ENCODE data around the gene RDH5. TPM values are rescaled to one million over a fixed set of nuclear protein-coding genes. Genes with fewer than 3 reads are reported as not detected.
"Not testable (repeated sequence)": the region's sequence is repeated elsewhere in the genome, so short reads cannot be mapped to it uniquely, and the experiment has no call there.

RDH5 gene
- total and polyA plus RNA-seq, 8 donors = 1.3 to 12.6 (median 3.4) TPM

DNA sequence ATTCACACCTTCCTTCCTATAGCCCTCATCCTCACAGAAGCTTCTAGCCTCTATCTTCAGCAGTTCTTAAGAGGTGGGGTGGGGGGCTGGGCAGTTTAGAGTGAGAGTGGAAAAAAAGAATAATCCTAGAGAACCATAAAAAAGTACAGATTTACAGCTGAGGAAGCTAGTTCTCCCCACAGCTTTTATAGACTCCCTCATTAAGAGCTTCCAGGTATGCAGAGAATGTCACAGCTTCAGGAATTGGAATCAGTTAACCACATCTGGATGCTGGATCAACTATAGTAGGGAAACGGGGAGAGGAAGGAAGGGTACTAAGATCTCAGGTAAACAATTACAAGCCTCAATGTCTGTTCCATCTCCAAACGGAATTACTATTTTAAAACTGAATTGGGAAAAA is 35.1 kb downstream of the RDH5 start:
- DNase-seq = no peak
- FAIRE-seq = no peak
- H3K9me3 ChIP-seq = no peaks in the 10 kb centered on the region
- 59 to 72% methylated on average over 2 of the region's 2 CpGs for whole genome bisulfite sequencing, 2 donors
- intact Hi-C loops (cut with DNase I) = loop anchor here in 1 of 3 donors (10.0 kb wide), 1 partner anchor 50 kb away; no protein-coding TSS in a partner anchor
- no peak overlapping the region for H3K4me3 ChIP-seq
- TF ChIP-seq CTCF (IDR thresholded peaks at IDR 0.05) = no peak
- no peak for ATAC-seq
- peaks cover 0 to 46% (median 20%) of the 10 kb centered on the region in 3 donors for H3K36me3 ChIP-seq
- H3K27ac ChIP-seq = no peak overlapping the region
- no peaks in the 10 kb centered on the region for H3K27me3 ChIP-seq
- H3K4me1 ChIP-seq = no peaks in the 10 kb centered on the region

DNA sequence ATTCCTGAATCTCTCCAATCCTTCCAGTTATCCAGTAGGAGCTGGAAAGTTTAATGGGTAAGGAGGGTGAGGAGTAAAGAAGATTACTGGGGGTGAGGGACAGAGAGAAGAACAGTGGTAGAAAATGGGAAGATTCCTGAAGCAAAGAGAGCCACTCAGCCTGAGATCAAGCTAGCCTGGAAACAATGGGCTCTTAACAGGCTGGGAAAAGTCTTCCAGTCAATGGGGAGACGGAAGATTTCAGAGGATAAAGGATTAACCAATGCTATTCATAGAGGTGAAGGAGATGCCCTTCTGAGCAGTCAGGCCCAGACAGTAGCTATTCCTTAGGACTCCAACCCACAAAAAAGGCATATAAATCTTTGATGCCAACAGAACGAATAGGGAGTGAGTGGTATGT is 37.5 kb downstream of the RDH5 start:
- ATAC-seq (no peak), DNase-seq (no peak), FAIRE-seq (no peak)
- Histone ChIP-seq H3K4me3 (no peak overlapping the region), H3K9me3 (no peaks in the 10 kb centered on the region), H3K27ac (no peak overlapping the region), H3K36me3 (peaks cover 0 to 41% (median 15%) of the 10 kb centered on the region in 3 donors), H3K27me3 (no peaks in the 10 kb centered on the region), H3K4me1 (no peaks in the 10 kb centered on the region)
- TF ChIP-seq CTCF (IDR thresholded peaks at IDR 0.05) = no peak
- WGBS, 2 donors = 82 to 87% methylated on average over 2 of the region's 2 CpGs
- intact Hi-C loops (cut with DNase I) = loop anchor here in 1 of 3 donors (10.0 kb wide), 1 partner anchor 47 kb away; no protein-coding TSS in a partner anchor

- not testable (repeated sequence) for H3K9me3 ChIP-seq, ATAC-seq, H3K4me1 ChIP-seq, DNase-seq, H3K27me3 ChIP-seq, H3K27ac ChIP-seq, FAIRE-seq, H3K4me3 ChIP-seq
- 98% methylated on average over 4 of the region's 4 CpGs for WGBS, 2 donors
- intact Hi-C loops (cut with DNase I) = loop anchor here in 1 of 3 donors (10.0 kb wide), 1 partner anchor 46 kb away; no protein-coding TSS in a partner anchor
- H3K36me3 ChIP-seq = peaks cover 0 to 42% (median 15%) of the 10 kb centered on the region in 3 donors
These were observed 38.4 kb downstream of the RDH5 start for GRCh38 chr12:55758575-55758974.

DNA sequence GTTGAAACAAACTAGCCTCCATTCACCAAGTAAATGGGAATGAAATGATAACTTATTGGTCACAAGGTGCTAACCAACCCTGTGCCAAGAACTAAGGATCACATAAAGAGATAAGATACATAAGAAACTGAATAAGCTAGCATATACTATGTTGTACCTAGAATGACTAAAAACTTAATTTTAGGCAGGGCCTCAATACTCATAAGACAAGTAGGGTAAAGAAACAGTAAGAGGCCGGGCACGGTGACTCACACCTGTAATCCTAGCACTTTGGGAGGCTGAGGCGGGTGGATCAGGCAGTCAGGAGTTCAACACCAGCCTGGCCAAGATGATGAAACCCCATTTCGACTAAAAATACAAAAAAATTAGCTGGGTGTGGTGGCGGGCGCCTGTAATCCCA is 40.5 kb downstream of the RDH5 start:
- Histone ChIP-seq H3K27ac (no peak overlapping the region), H3K4me1 (no peaks in the 10 kb centered on the region), H3K27me3 (no peaks in the 10 kb centered on the region), H3K9me3 (no peaks in the 10 kb centered on the region), H3K36me3 (peaks cover 0 to 40% (median 9%) of the 10 kb centered on the region in 3 donors), H3K4me3 (no peak overlapping the region)
- FAIRE-seq = no peak
- 93 to 95% methylated on average over 6 of the region's 6 CpGs for WGBS, 2 donors
- ATAC-seq = no peak
- intact Hi-C loops (cut with DNase I) = no loop called here
- no peak for TF ChIP-seq CTCF (IDR thresholded peaks at IDR 0.05)
- no peak for DNase-seq

DNA sequence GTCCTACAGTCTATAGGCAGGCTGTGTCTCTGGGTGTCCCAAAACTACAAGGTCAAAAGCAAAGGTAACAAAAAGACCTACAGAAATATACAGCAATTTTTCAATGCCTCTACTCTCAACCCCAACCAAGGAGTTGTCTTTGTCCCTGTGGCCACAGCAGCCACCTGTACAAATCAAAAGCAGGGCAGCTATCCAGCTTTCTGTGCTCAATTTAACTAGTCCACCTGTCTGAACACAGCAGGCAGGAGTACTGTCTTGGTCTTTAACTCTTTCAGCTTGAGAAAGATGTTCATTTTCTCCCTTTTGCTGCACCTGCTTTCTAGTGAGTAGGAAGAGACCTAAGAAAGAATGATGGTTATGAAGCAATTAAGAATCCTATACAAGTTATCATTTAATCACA is 42.5 kb downstream of the RDH5 start:
- no peak for TF ChIP-seq CTCF (IDR thresholded peaks at IDR 0.05)
- ATAC-seq = no peak
- H3K4me3 ChIP-seq = no peak overlapping the region
- DNase-seq = no peak
- no peaks in the 10 kb centered on the region for H3K4me1 ChIP-seq
- H3K27me3 ChIP-seq = no peaks in the 10 kb centered on the region
- intact Hi-C loops (cut with DNase I) = no loop called here
- H3K36me3 ChIP-seq = peaks cover 0 to 30% (median 7%) of the 10 kb centered on the region in 3 donors
- FAIRE-seq = no peak
- H3K9me3 ChIP-seq = no peaks in the 10 kb centered on the region
- no peak overlapping the region for H3K27ac ChIP-seq

All from pancreas (tissue), 10 donors.